Measurements from ENCODE around the gene POLR3GL. TPM values are rescaled to one million over a fixed set of nuclear protein-coding genes. Genes with fewer than 3 reads are reported as not detected.
A peak's percentile ranks its signal among the peaks of the same experiment; 100 is the strongest.

The POLR3GL gene
- total RNA-seq, 1 experiment from 2014 or later, result 8.5 TPM

- H3K27me3 ChIP-seq (replicated peaks; ENCODE audit: insufficient read depth, low read depth, low read length, poor library complexity), result no peaks in the 10 kb centered on the region
- no peaks in the 10 kb centered on the region for H3K36me3 ChIP-seq (ENCODE audit: insufficient read depth, low read length, poor library complexity, severe bottlenecking)
- intact Hi-C loops (cut with micrococcal nuclease; ENCODE audit: unreplicated experiment), result loop anchor here (5.0 kb wide), 1 partner anchor 33 kb away; the partner anchor contains the start of gene RBM8A
- peak; percentile 82 for DNase-seq (ENCODE audit: low spot score)
- no TSS peak for BruUV-seq (replicated peaks)
- ChIA-PET POLR2A (ENCODE audit: low non-redundant PET) (interaction anchor here (0.5 to 0.6 kb wide), 2 partner anchors 43 to 78 kb away, joined by 5 to 15 read pairs; no protein-coding TSS in a partner anchor), CTCF (interaction anchor here (0.5 kb wide), 1 partner anchor 47 kb away, joined by 3 read pairs; no protein-coding TSS in a partner anchor)
- no peaks in the 10 kb centered on the region for H3K9me3 ChIP-seq (ENCODE audit: low read depth, low read length, poor library complexity, severe bottlenecking)
- H3K4me3 ChIP-seq (ENCODE audit: low read depth, low read length, poor library complexity, severe bottlenecking), result peak overlapping the region; percentile 71
- no peak for TF ChIP-seq EZH2 (IDR thresholded peaks at IDR 0.05; ENCODE audit: borderline replicate concordance, low read depth, low read length, poor library complexity, severe bottlenecking)
- TF ChIP-seq CTCF (conservative IDR thresholded peaks at IDR 0.05; ENCODE audit: low read depth, low read length), result peak; percentile 35
- H3K27ac ChIP-seq (ENCODE audit: low read depth, low read length, poor library complexity, severe bottlenecking), result peak overlapping the region; percentile 70
- peaks cover 43% of the 10 kb centered on the region for H3K4me1 ChIP-seq (ENCODE audit: insufficient read depth, low read length, poor library complexity, severe bottlenecking)
Measured at GRCh38 chr1:145960468-145961108, 3.9 kb upstream of the POLR3GL start.

DNA sequence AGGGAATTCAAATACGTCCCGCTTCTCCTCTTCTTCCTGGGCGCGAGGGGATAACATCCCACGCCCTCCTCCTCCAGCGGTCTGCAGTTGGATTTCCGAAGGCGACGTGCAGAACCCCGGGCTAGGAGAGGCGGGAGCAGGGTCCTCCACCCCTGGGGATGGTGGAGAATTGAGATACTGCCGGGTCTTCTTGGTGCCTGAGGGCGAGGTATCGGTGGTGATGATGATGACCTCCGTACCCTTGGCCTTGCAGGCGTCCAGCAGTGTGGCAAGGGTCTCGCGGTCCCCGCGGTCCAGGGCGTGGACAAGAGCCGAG, 3.4 kb upstream of the POLR3GL start:
- H3K36me3 ChIP-seq (ENCODE audit: insufficient read depth, low read length, poor library complexity, severe bottlenecking), result no peaks in the 10 kb centered on the region
- H3K9me3 ChIP-seq (ENCODE audit: low read depth, low read length, poor library complexity, severe bottlenecking), result no peaks in the 10 kb centered on the region
- DNase-seq (ENCODE audit: low spot score), result no peak
- no peaks in the 10 kb centered on the region for H3K27me3 ChIP-seq (replicated peaks; ENCODE audit: insufficient read depth, low read depth, low read length, poor library complexity)
- ChIA-PET POLR2A (ENCODE audit: low non-redundant PET) (interaction anchor here (0.5 kb wide), 1 partner anchor 77 kb away, joined by 15 read pairs; no protein-coding TSS in a partner anchor), CTCF (interaction anchor here (0.5 kb wide), 2 partner anchors 48 to 52 kb away, joined by 3 read pairs; no protein-coding TSS in a partner anchor)
- H3K4me3 ChIP-seq (ENCODE audit: low read depth, low read length, poor library complexity, severe bottlenecking), result peak overlapping the region; percentile 71
- BruUV-seq (replicated peaks), result no TSS peak
- TF ChIP-seq CTCF (conservative IDR thresholded peaks at IDR 0.05; ENCODE audit: low read depth, low read length) (no peak), EZH2 (IDR thresholded peaks at IDR 0.05; ENCODE audit: borderline replicate concordance, low read depth, low read length, poor library complexity, severe bottlenecking) (no peak)
- peaks cover 38% of the 10 kb centered on the region for H3K4me1 ChIP-seq (ENCODE audit: insufficient read depth, low read length, poor library complexity, severe bottlenecking)
- intact Hi-C loops (cut with micrococcal nuclease; ENCODE audit: unreplicated experiment), result loop anchor here (5.0 kb wide), 1 partner anchor 34 kb away; the partner anchor contains the start of gene RBM8A
- peak overlapping the region; percentile 70 for H3K27ac ChIP-seq (ENCODE audit: low read depth, low read length, poor library complexity, severe bottlenecking)

DNA sequence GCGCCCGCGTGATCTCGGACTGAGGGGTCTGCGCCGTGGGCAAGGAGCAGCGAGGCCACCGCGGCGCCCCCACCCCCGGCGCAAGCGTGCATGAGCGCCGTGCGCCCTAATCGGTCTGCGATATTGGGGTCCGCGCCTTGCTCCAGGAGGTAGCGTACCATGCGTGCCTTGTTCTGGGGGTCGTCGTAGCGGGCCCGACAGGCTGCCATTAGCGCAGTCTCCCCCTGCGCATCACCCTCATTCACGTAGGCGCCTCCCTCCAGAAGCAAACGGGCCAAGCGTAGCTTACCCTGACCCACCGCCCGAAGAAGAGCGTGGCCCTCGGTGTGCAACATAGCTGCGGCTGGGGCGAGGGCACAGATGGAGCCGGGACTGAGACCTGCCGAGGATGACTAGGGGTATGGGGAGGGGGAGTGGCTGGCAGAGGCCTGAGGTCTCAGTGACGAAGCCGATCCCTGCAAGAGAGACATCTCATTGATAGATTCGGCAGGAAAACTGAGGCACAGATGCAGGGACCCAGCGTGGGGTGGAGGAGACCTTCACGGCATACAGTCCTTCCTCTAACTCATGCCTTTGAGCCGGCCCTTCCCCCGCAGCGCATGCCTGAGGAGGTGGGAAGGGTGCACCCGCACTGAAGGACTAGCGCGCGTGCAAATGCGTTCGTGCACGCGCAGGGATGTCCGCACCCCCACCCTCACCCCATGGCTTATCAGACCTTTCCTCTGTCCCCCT, 2.9 kb upstream of the POLR3GL start:
- peaks cover 33% of the 10 kb centered on the region for H3K4me1 ChIP-seq (ENCODE audit: insufficient read depth, low read length, poor library complexity, severe bottlenecking)
- H3K9me3 ChIP-seq (ENCODE audit: low read depth, low read length, poor library complexity, severe bottlenecking), result no peaks in the 10 kb centered on the region
- CTCF ChIA-PET, result interaction anchor here (0.5 kb wide), 1 partner anchor 52 kb away, joined by 3 read pairs; no protein-coding TSS in a partner anchor
- intact Hi-C loops (cut with micrococcal nuclease; ENCODE audit: unreplicated experiment), result loop anchor here (5.0 kb wide), 1 partner anchor 34 kb away; the partner anchor contains the start of gene RBM8A
- H3K4me3 ChIP-seq (ENCODE audit: low read depth, low read length, poor library complexity, severe bottlenecking), result peak overlapping the region; percentile 71
- TF ChIP-seq EZH2 (IDR thresholded peaks at IDR 0.05; ENCODE audit: borderline replicate concordance, low read depth, low read length, poor library complexity, severe bottlenecking) (no peak), CTCF (conservative IDR thresholded peaks at IDR 0.05; ENCODE audit: low read depth, low read length) (no peak)
- no TSS peak for BruUV-seq (replicated peaks)
- POLR2A ChIA-PET (ENCODE audit: low non-redundant PET), result no interaction called here
- H3K36me3 ChIP-seq (ENCODE audit: insufficient read depth, low read length, poor library complexity, severe bottlenecking), result no peaks in the 10 kb centered on the region
- peak overlapping the region; percentile 70 for H3K27ac ChIP-seq (ENCODE audit: low read depth, low read length, poor library complexity, severe bottlenecking)
- no peaks in the 10 kb centered on the region for H3K27me3 ChIP-seq (replicated peaks; ENCODE audit: insufficient read depth, low read depth, low read length, poor library complexity)
- peak; percentile 57 for DNase-seq (ENCODE audit: low spot score)

Measured in A673 (cell line).